GM21619 (cell line): ENCODE measurements around the gene WDR35.

Experiments used
- ATAC-seq: cut with Tn5 transposase; IDR thresholded peaks from one replicate; pipeline ENCODE4 v1.9.1; 2021; ENCODE audit not compliant: unreplicated experiment

Gene WDR35

GRCh38 chr2:20011276-20012031 is 21.5 kb upstream of the WDR35 start:
- ATAC-seq = no peak

- no peak for ATAC-seq
Measured at GRCh38 chr2:20008703-20009102, 18.8 kb upstream of the WDR35 start.

DNA sequence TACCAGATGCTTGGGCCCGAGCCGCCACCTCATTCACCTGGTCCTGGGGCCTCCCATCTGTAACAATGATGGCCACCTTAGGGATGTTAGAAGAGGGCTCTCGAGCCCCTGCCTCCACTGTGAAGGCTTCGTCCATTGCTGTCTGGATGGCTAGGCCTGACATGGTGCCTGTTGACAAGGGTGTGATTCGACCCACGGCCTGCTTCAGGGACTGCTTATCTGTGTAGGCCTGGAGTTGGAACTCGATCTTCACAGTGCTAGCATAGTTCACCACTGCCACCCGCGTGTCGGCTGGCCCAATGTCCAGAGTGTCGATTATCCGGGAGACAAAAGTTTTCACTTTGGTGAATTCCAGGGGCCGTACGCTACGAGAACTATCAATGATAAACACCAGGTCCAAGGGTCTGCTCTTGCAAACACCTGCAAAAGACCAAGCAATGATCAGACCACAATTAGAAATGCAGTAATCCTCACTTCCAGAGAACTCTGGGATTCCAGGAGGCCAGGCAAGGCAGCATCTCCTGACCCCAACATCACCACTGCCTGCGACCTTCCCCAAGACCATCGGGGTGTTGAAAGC is 16.1 kb upstream of the WDR35 start:
- ATAC-seq = no peak

DNA sequence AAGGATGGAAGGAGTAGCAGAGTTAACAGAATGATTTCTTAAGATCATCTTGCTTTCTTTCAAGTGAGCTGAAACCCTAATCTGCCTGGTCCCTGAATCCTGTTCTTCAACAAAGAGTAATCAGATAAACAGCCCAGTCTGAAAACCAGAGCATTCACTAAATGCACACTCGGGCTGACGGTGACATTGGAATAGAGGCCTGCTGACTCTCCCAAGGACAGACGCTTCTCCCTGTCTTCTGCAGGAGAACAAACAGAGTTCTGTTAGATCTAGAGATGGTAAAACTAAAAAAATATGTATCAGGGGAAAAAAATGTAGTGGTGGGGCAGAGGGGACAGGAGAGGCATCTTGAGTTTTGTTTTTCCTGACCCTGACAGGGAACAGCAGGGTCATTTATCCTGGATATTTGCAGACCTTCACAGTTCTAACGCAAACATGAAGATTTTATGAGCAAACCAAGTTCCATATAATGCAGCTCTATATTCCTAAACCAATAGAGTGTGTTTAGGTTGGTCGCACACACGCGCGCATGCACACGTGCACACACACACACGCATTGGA is 15.2 kb upstream of the WDR35 start:
- ATAC-seq = no peak

DNA sequence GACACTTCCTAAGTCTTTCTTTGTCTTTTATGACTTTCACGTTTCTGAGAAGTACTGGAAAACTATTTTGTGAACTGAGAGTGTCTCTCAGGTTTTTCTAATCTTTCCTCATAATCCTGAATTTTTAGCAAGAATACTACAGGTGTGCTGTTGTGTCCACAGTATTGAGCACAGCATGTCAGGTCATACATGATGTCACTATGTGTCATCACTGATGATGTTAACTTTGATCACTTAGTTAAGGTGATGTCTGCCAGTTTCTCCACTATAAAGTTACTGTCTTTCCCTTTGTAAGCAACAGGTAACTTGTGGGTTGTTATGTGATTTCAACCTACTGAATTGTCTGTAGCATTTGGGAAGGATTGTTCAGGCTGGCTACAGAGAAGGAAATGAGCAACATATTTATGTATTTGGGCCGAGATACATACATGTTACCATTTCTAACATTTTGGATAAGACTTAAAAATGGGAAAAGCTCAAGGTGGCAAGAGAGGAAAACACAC is 11.5 kb upstream of the WDR35 start:
- no peak for ATAC-seq

- ATAC-seq = no peak
Measured at GRCh38 chr2:19993731-19994130, 3.8 kb upstream of the WDR35 start.

DNA sequence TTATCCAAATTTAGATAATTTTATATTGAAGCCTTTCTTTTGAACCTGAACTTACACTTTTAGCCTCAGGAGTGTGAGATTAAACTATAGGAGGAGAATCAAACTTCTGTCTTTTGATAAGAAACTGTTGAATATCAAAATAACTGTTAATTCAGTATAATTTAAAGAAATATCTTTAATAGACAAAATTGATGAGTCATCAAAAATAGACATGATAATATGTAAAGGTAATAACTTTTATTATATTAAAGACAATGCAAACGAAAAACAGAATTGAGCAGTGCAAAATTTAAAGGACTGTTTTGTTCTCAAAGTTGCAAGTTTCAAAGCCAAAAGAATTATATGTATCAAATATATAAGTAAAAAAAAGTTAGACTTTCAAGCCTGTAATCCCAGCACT is 2.0 kb upstream of the WDR35 start:
- ATAC-seq = no peak

- ATAC-seq = no peak
Measured at GRCh38 chr2:19990416-19990728, 467 bp upstream of the WDR35 start.

DNA sequence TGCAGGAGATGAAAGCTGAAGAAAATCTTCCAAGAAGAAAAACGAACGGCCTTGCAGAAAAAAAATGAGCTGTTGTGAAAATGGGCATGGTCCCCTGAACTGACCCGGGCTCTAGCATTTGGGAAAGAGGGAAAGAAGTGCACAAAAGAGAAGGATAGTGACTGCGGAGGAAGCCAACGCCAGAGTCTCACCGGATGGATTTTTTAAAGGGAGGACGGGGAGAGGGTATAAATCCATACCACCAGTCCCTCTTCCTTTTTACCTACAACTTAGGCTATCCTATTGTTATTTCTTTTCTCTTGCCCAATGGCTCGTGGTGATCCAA is 601 bp downstream of the WDR35 start:
- ATAC-seq = no peak

DNA sequence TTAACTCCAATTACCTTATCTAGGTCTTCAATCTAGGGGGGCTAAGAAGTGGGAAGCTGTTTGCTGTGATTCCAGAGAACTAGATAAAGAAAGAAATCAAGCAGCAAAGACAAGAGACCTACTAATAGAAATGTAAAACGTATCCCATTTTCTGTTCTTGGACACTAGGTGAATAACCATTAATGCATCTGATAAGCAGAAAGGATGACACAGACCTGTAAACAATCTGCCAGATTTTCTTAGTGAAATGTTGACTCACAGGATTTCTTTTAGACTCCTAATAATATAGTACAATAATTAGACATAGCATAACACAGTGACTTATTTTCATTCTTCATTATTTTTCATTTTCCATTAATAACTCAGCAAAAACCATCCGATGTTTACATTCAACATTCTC is 1.3 kb downstream of the WDR35 start:
- ATAC-seq = no peak

DNA sequence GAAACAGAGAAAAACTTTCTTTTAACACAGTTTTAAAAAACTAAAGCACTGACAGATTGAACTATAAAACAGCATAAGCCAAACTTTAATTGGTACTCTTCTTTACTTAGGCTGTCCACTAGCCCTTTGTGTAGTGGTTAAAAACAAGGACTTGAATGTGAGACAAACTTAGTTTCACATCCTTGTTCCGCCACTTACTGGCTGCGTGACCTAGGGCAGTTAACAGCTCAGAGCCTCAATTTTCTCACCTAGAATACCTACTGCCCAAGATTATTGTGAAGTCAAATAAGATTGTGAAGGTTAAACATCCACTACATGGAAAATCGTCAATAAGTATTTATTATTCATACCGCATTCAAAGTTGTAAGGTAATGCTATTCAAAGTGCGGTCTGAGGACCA is 2.0 kb downstream of the WDR35 start:
- peak; percentile 71 for ATAC-seq

- ATAC-seq = no peak
Measured at GRCh38 chr2:19982268-19982667, 7.6 kb downstream of the WDR35 start.

- no peak for ATAC-seq
Measured at GRCh38 chr2:19979932-19980331, 10.0 kb downstream of the WDR35 start.

DNA sequence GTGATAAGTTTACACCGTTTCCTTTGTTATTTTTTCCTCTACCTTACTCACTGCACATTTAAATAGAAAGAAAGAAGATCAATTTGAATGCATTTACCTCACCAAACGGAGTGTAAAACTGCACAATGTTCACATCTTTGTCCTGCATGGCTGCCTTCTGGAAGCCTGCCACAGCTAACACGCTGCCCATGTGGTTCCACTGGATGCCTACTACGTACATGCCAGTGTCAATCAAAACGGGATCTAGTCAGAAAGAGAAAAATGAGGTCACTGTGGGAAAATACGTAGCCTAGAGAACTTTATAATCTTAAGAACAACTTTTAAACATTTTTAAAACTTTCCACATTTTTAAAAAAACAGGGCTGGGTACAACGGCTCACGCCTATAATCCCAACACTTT is 16.4 kb downstream of the WDR35 start:
- ATAC-seq = no peak

DNA sequence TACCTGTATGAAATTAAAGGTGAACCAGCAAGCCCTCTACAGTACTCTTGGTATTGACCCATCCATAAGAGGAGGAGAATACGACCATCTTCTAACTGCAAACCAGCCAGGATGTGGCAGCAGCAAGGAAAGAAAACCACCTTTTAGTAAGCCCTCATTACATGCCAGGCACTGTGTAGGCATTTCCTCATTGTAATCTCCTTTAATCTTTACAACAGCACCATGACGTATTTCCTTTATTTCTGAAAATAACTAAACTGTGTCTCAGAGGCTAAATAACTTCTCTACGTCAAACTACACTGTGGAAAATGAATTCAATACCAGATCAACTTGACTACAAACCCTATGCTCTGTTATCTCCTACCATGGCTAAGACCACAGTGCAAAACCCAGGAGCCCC is 18.2 kb downstream of the WDR35 start:
- no peak for ATAC-seq

DNA sequence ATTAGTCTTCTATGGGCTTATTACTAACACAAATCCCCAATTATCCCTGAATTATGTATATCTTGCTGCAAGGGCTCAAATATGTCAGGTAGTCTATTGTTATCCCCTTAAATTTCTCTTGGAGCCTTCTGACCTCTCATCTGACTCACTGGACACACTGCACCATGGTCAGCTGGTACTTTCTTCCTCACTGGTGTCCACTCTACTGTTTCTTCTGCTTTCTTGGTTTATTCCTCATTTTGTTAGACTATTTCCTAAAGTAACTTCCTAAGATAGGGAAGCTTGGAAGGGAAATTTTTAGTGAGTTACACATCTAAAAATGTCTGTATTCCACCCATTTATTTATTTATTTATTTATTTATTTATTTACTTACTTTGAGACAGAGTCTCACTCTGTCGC is 26.5 kb downstream of the WDR35 start:
- no peak for ATAC-seq

GRCh38 chr2:19955544-19956422 is 34.1 kb downstream of the WDR35 start:
- ATAC-seq = peak; percentile 90

GRCh38 chr2:19949071-19949470 is 40.8 kb downstream of the WDR35 start:
- ATAC-seq = no peak

DNA sequence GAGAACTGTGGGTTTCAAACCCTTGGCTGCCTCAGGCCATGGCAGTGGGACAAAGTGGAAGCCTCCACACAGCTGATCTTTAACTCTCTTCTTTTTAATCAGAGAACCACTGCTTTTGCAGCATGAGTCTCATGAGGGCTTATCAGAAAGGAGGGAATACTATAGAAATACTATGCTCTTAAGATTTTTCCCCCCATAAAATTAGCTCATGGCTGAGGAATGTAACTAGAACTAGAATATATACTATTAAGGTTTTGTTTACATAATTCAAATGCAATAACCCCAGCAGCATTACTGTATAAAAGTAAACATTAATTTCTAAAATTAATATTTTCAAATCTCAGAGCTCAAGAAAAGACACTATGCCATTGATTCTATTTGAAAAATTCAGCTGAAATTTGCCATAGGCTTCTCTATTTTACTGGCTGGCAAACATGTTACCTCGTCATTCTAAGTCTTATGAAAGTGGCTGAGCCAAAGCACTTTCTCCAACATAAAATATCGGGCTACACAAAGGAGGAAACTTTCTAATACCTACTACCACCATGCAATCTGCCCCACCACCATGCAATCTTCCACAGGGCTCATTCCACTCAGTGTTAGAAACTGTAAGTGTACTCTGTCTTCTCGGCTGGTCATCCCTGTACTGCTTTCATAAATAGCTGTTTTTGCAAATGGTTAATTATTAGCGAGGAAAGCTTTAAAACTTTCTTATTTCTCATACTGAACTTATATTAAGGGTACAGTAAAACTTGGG is 42.5 kb downstream of the WDR35 start:
- no peak for ATAC-seq

DNA sequence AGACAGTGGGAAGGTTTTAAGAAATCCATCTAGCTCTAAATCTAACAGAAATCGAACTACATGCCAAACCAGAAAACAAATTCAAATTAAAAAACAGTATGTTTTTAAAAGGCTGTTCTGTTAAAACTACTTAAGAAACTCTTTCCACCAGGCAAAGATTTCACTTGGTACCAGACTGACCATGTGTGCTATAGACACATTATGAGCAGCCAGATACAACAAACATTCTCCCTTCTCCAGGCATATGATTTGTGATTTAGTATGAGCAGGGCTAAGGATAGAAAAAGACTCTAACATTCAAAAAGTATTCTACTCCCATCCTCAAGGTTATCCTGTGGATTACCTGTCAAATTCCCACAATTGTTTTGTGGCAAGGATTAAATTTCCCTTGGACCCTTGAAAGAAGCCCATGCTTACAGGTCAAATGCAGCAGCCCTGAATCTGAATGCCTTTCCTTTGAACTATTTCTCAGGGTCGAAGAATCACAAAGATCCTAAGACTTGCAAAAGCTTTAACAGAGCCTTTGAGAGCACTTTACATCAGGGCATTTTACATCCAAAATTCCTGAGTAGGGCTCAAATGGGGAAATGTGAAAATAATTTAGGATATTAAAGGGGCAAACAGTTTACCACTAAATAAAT is 45.6 kb downstream of the WDR35 start:
- no peak for ATAC-seq

DNA sequence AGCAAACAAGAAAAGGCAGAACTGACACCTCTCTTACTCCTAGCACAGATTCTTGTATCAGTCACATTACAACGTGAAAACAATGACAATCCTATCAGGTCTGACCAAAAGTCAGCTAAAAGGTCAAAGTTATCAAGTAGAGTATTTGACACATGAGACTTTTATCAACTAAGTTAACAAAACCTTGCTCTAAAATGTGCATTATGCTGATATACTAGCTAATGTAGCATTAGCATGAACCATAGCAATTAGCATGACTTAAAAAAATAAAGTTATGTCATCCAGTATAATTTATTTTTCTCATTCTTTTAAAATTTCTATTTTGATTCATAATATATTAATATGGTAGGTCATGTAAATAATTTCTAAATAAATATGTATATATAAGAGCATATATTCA is 46.7 kb downstream of the WDR35 start:
- no peak for ATAC-seq
